ENCODE data around the gene ERN1. TPM values are rescaled to one million over a fixed set of nuclear protein-coding genes. Genes with fewer than 3 reads are reported as not detected.
"Not testable (repeated sequence)": the region's sequence is repeated elsewhere in the genome, so short reads cannot be mapped to it uniquely, and the experiment has no call there.

ERN1 gene
- total RNA-seq = 91.0 and 93.4 TPM in 2 replicates

GRCh38 chr17:64129765-64130558 is at the start of gene ERN1:
Gene ERN1 (minus strand): TSS chr17:64130144. CDS start chr17:64130029, 115 bp downstream.
- peak within 1 kb of the TSS; percentile 88 for H3K27ac Mint-ChIP-seq
- H3K4me3 Mint-ChIP-seq (ENCODE audit: low read depth) = peak within 1 kb of the TSS; percentile 91
- peak; percentile 87 for DNase-seq (ENCODE audit: low spot score)
- peaks cover 41% of the 10 kb centered on the region for H3K36me3 Mint-ChIP-seq (ENCODE audit: low read depth)
- intact Hi-C loops (cut with micrococcal nuclease) = loop anchor here (1.0 to 5.0 kb wide), 9 partner anchors 10 to 211 kb away; partner anchors contain the start of genes GH1 and TEX2
- H3K27me3 Mint-ChIP-seq (ENCODE audit: low read depth) = no peaks in the 10 kb centered on the region
- H3K4me1 Mint-ChIP-seq (ENCODE audit: low read depth) = peaks cover 52% of the 10 kb centered on the region
- no peaks in the 10 kb centered on the region for H3K9me3 Mint-ChIP-seq

GRCh38 chr17:64179024-64179423 is 49.1 kb upstream of the ERN1 start:
- H3K27me3 Mint-ChIP-seq (ENCODE audit: low read depth); DNase-seq (ENCODE audit: low spot score); intact Hi-C loops (cut with micrococcal nuclease); H3K27ac Mint-ChIP-seq; H3K4me1 Mint-ChIP-seq (ENCODE audit: low read depth); H3K9me3 Mint-ChIP-seq; H3K4me3 Mint-ChIP-seq (ENCODE audit: low read depth): not testable (repeated sequence)
- H3K36me3 Mint-ChIP-seq (ENCODE audit: low read depth) = peaks cover 15% of the 10 kb centered on the region

- Mint-ChIP-seq H3K4me3 (ENCODE audit: low read depth) (no peak overlapping the region), H3K9me3 (no peaks in the 10 kb centered on the region), H3K27ac (no peak overlapping the region), H3K36me3 (ENCODE audit: low read depth) (peaks cover 15% of the 10 kb centered on the region), H3K4me1 (ENCODE audit: low read depth) (peaks cover 1% of the 10 kb centered on the region), H3K27me3 (ENCODE audit: low read depth) (no peaks in the 10 kb centered on the region)
- no peak for DNase-seq (ENCODE audit: low spot score)
- intact Hi-C loops (cut with micrococcal nuclease) = no loop called here
Measured at GRCh38 chr17:64178011-64178825, 48.3 kb upstream of the ERN1 start.

GRCh38 chr17:64177311-64178010 is 47.5 kb upstream of the ERN1 start:
- H3K36me3 Mint-ChIP-seq (ENCODE audit: low read depth) = peaks cover 18% of the 10 kb centered on the region
- H3K4me3 Mint-ChIP-seq (ENCODE audit: low read depth) = no peak overlapping the region
- H3K4me1 Mint-ChIP-seq (ENCODE audit: low read depth) = no peaks in the 10 kb centered on the region
- DNase-seq (ENCODE audit: low spot score) = no peak
- intact Hi-C loops (cut with micrococcal nuclease) = no loop called here
- H3K27me3 Mint-ChIP-seq (ENCODE audit: low read depth) = no peaks in the 10 kb centered on the region
- H3K27ac Mint-ChIP-seq = no peak overlapping the region
- no peaks in the 10 kb centered on the region for H3K9me3 Mint-ChIP-seq

GRCh38 chr17:64176556-64176955 is 46.6 kb upstream of the ERN1 start:
- Mint-ChIP-seq H3K27ac (no peak overlapping the region), H3K4me1 (ENCODE audit: low read depth) (no peaks in the 10 kb centered on the region), H3K9me3 (no peaks in the 10 kb centered on the region), H3K27me3 (ENCODE audit: low read depth) (no peaks in the 10 kb centered on the region), H3K4me3 (ENCODE audit: low read depth) (no peak overlapping the region), H3K36me3 (ENCODE audit: low read depth) (peaks cover 18% of the 10 kb centered on the region)
- intact Hi-C loops (cut with micrococcal nuclease) = no loop called here
- no peak for DNase-seq (ENCODE audit: low spot score)

- DNase-seq (ENCODE audit: low spot score) = no peak
- Mint-ChIP-seq H3K4me1 (ENCODE audit: low read depth) (no peaks in the 10 kb centered on the region), H3K27me3 (ENCODE audit: low read depth) (no peaks in the 10 kb centered on the region), H3K9me3 (no peaks in the 10 kb centered on the region), H3K4me3 (ENCODE audit: low read depth) (no peak overlapping the region), H3K36me3 (ENCODE audit: low read depth) (peaks cover 22% of the 10 kb centered on the region), H3K27ac (no peak overlapping the region)
- intact Hi-C loops (cut with micrococcal nuclease) = no loop called here
Measured at GRCh38 chr17:64174686-64175456, 44.9 kb upstream of the ERN1 start.

GRCh38 chr17:64173646-64174045 is 43.7 kb upstream of the ERN1 start:
- Mint-ChIP-seq H3K4me3 (ENCODE audit: low read depth) (no peak overlapping the region), H3K4me1 (ENCODE audit: low read depth) (no peaks in the 10 kb centered on the region)

GRCh38 chr17:64172510-64172909 is 42.6 kb upstream of the ERN1 start:
- DNase-seq (ENCODE audit: low spot score) = no peak
- no peak overlapping the region for H3K27ac Mint-ChIP-seq
- H3K36me3 Mint-ChIP-seq (ENCODE audit: low read depth) = peaks cover 16% of the 10 kb centered on the region
- H3K27me3 Mint-ChIP-seq (ENCODE audit: low read depth) = no peaks in the 10 kb centered on the region
- intact Hi-C loops (cut with micrococcal nuclease) = no loop called here
- no peaks in the 10 kb centered on the region for H3K4me1 Mint-ChIP-seq (ENCODE audit: low read depth)
- H3K4me3 Mint-ChIP-seq (ENCODE audit: low read depth) = no peak overlapping the region
- H3K9me3 Mint-ChIP-seq = no peaks in the 10 kb centered on the region

More at GRCh38 chr17:64173646-64174045, 43.7 kb upstream of the ERN1 start:
- DNase-seq (ENCODE audit: low spot score) = no peak
- Mint-ChIP-seq H3K27ac (no peak overlapping the region), H3K9me3 (no peaks in the 10 kb centered on the region), H3K36me3 (ENCODE audit: low read depth) (peaks cover 16% of the 10 kb centered on the region), H3K27me3 (ENCODE audit: low read depth) (no peaks in the 10 kb centered on the region)
- intact Hi-C loops (cut with micrococcal nuclease) = no loop called here

- H3K27ac Mint-ChIP-seq = no peak overlapping the region
- intact Hi-C loops (cut with micrococcal nuclease) = no loop called here
- no peak for DNase-seq (ENCODE audit: low spot score)
- H3K9me3 Mint-ChIP-seq = no peaks in the 10 kb centered on the region
- no peaks in the 10 kb centered on the region for H3K27me3 Mint-ChIP-seq (ENCODE audit: low read depth)
- no peaks in the 10 kb centered on the region for H3K4me1 Mint-ChIP-seq (ENCODE audit: low read depth)
- peaks cover 22% of the 10 kb centered on the region for H3K36me3 Mint-ChIP-seq (ENCODE audit: low read depth)
- H3K4me3 Mint-ChIP-seq (ENCODE audit: low read depth) = no peak overlapping the region
Measured at GRCh38 chr17:64171041-64171440, 41.1 kb upstream of the ERN1 start.

- Mint-ChIP-seq H3K4me3 (ENCODE audit: low read depth) (no peak overlapping the region), H3K27me3 (ENCODE audit: low read depth) (no peaks in the 10 kb centered on the region), H3K4me1 (ENCODE audit: low read depth) (no peaks in the 10 kb centered on the region), H3K27ac (no peak overlapping the region), H3K9me3 (no peaks in the 10 kb centered on the region), H3K36me3 (ENCODE audit: low read depth) (peaks cover 22% of the 10 kb centered on the region)
- no peak for DNase-seq (ENCODE audit: low spot score)
- intact Hi-C loops (cut with micrococcal nuclease) = no loop called here
Measured at GRCh38 chr17:64170286-64170685, 40.3 kb upstream of the ERN1 start.

- H3K27me3 Mint-ChIP-seq (ENCODE audit: low read depth); H3K9me3 Mint-ChIP-seq; DNase-seq (ENCODE audit: low spot score); H3K4me3 Mint-ChIP-seq (ENCODE audit: low read depth); H3K27ac Mint-ChIP-seq; H3K4me1 Mint-ChIP-seq (ENCODE audit: low read depth); intact Hi-C loops (cut with micrococcal nuclease): not testable (repeated sequence)
- H3K36me3 Mint-ChIP-seq (ENCODE audit: low read depth) = peaks cover 21% of the 10 kb centered on the region
Measured at GRCh38 chr17:64167666-64168065, 37.7 kb upstream of the ERN1 start.

GRCh38 chr17:64166876-64167275 is 36.9 kb upstream of the ERN1 start:
- intact Hi-C loops (cut with micrococcal nuclease) = no loop called here
- no peak for DNase-seq (ENCODE audit: low spot score)
- Mint-ChIP-seq H3K9me3 (no peaks in the 10 kb centered on the region), H3K27ac (no peak overlapping the region), H3K4me1 (ENCODE audit: low read depth) (no peaks in the 10 kb centered on the region), H3K4me3 (ENCODE audit: low read depth) (no peak overlapping the region), H3K27me3 (ENCODE audit: low read depth) (no peaks in the 10 kb centered on the region), H3K36me3 (ENCODE audit: low read depth) (peaks cover 17% of the 10 kb centered on the region)

Data from activated T-helper 2 cell treated with anti-CD3 and anti-CD28 coated beads, Interferon-gamma antibody, Interleukin-2, Interleukin-4, amounts not matched to agents 10 μg/mL and 5 μg/mL and 100 μg/mL, durations not matched to agents 14 hours and 24 hours and 36 hours (primary cell).